HPDE6-E6E7 (cell line): ENCODE data around the gene PDXDC1.
"Not testable (repeated sequence)": the region's sequence is repeated elsewhere in the genome, so short reads cannot be mapped to it uniquely, and the experiment has no call there.

Experiments used
- DNase-seq: peaks from one replicate; pipeline ENCODE4 v3.0.0; 2011; ENCODE audit warnings: missing footprints; ENCODE audit errors: extremely low spot score

The PDXDC1 gene

DNA sequence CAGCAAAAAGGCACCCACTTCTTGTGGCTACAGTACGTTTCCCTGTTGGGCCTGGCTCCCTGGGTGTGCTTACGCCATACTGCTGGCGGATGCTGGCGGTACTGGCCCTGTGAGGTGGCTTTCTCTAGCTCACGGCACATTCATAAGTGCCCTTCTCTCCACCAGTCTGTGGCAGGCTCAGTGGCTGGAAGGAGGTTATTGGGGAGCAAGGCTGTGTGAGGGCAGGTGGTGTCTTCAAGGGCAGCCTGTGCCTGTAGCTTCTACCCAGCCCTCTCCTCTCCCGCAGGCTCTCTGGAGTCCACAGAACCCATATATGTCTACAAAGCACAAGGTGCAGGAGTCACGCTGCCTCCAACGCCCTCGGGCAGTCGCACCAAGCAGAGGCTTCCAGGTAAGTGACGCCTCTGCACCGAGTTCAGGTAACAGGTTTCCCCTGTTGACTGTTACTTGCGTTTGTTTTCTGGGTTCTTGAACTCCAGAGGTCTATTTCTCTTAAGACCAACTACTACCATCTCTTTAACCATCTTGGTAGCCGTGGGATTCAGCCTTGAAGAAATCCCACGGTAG, 60.4 kb downstream of the PDXDC1 start:
- no peak for DNase-seq

GRCh38 chr16:15037003-15037402, 62.2 kb downstream of the PDXDC1 start:
- DNase-seq, result no peak

GRCh38 chr16:15037745-15038144, 62.9 kb downstream of the PDXDC1 start:
- no peak for DNase-seq

GRCh38 chr16:15038689-15039088, 63.9 kb downstream of the PDXDC1 start:
- no peak for DNase-seq

GRCh38 chr16:15041271-15042004, 66.6 kb downstream of the PDXDC1 start:
- DNase-seq, result no peak

- peak; percentile 20 for DNase-seq
These were observed 68.5 kb downstream of the PDXDC1 start for GRCh38 chr16:15043344-15043743.

DNA sequence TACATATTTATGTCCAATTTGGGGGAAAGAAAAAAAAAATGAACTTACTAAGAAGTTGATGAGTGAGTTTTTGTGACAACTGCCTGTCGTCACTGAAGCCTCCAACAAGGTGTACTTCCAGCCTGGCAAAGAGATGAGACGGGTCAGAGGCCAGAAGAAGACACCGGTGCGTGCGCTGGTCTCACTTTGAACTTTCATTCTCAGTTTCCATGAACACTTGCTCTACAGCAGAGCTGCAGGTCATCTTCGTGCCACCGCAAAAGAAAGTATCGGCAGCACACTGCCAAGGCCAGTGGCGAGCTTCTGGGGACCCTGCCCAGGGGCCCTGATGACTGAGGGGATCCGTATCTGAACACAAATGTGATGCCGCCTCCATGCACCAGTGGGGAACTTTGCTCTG, 69.5 kb downstream of the PDXDC1 start:
- no peak for DNase-seq

GRCh38 chr16:15045270-15045669, 70.4 kb downstream of the PDXDC1 start:
- DNase-seq, result not testable (repeated sequence)

GRCh38 chr16:15046692-15047376, 72.0 kb downstream of the PDXDC1 start:
- DNase-seq, result no peak

- no peak for DNase-seq
These were observed 74.9 kb downstream of the PDXDC1 start for GRCh38 chr16:15049581-15050180.

DNA sequence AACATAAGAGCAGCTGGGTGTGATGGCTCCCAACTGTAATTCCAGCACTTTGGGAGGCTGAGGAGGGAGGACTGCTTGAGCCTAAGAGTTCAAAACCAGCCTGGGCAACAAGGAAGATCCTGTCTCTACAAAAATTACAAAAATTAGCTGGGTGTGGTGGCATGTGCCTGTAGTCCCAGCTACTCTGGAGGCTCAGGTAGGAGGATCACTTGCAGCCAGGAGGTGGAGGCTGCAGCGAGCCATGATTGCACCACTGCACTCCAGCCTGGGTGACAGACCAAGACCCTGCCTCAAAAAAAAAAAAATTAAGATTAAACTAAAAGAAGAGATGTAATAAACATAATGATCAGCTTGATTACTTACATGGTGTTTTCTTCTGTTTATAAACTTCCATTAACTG, 75.6 kb downstream of the PDXDC1 start:
- DNase-seq, result not testable (repeated sequence)

DNA sequence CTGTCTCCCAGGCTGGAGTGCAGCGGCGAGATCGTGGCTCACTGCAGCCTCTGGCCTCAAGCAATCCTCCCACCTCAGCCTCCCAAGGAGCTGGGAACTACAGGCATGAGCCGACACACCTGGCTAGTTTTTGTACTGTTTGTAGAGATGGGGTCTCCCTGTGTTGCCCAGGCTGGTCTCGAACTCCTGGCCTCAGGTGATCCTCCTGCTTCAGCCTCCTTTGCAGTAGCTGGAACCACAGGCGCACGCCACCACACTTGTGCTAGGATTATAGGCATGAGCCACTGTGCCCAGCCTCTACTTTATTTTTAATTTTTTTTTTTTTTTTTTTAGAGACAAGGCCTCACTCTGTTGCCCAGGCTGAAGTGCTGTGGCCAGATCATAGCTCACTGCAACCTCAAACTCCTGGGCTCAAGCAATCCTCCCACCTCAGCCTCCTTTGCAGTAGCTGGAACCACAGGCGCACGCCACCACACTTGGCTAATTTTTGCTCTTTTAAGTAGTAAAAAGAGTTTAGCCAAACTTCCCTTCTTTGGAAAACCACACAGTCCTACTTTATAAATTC, 76.6 kb downstream of the PDXDC1 start:
- DNase-seq, result no peak

DNA sequence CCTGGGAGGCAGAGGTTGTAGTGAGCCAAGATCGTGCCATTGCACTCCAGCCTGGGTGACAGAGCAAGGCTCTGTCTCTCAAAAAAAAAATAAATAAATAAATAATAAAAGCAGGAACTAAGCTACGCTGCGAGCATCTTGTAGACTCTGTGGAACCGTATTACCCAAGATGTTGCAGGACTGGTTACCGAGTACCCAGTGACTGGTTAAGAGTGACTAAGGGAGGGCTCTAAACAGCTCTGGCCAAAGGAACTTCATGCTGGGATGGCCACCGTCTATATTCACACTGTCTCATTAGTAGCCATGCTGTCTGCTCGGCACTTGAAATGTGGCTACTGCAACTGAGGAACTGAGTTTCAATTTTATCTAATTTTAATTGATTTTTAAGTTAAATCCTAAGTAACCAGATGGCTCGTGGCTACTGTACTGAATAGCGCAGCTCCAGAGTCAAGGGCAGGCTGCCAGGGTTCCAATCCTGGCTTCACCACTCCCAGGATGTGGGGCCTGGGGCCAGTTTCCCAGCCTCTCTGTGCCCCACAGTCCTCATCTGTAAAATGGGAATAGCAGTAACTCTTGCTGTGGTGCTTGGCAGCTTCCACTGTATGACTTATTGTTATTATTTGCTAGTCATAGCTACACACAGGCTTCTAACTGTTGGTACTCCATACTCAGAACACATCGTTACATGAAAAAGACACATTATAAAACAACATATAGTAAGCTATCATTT, 78.1 kb downstream of the PDXDC1 start:
- DNase-seq, result no peak

GRCh38 chr16:15053904-15054303, 79.1 kb downstream of the PDXDC1 start:
- no peak for DNase-seq

GRCh38 chr16:15054357-15055140, 79.7 kb downstream of the PDXDC1 start:
- no peak for DNase-seq

DNA sequence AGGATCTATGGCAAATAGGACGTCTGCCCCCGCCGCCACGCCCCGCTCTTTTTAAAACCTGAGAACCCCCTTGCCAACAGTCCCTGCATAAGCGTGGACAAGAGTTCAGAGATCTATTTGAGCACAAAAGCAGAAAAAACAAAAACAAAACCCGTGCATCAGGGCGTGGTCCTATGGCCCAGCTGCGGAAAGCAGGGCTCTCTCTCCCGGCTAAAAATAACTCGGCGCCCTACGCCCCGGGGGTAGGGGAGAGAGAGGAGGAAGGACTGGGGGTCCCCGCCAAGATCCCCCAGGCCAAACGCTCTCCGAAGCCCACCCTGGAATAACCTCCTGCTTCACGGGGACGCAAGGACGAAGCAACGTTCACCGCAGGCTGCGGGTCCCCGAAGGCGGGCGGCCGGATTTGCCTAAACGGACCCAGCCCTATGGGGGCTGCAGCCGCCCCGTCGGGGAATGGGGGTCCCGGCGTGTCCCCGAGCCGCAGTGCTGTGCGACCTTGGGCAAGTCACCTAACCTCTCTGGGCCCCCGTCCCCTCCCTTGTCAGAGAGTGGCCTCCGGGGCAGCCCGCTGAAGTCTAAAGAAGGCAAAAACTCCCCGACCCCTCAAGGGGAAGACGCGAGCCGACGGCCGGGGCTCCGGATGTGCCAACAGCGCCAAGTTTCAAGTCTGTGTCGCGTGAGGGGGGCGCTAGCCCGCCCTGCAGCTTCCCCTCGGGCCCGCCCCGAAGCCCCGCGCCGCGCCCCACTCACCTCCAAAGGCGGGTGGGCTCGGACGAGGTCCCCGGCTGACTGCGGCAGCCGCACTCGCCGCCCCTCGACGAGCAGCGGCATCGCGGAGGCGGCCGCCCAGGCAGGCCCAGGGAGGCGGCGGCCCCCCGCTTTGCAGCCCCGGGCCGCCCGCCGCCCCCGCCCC, 80.6 kb downstream of the PDXDC1 start:
- no peak for DNase-seq

GRCh38 chr16:15057681-15058417, 83.0 kb downstream of the PDXDC1 start:
- DNase-seq, result no peak

DNA sequence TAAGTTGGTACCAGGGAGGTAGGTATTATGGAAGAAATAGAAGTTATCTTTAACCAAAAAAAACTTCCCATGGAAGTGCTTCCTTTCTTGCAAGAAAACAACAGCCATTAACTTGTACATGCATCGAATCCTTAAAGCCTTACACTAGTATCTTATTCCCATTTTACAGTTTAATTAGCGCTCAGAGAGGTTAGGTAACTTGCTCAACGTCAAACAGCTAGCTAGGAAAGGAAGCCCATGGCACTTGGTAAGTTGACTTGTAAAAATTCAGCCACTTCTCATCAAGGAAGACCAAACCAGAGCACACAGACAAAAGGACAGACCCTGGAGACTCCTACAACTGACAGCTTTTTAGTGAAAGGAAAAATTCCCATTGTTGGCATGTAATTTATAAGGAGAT, 84.5 kb downstream of the PDXDC1 start:
- DNase-seq, result no peak
